Caco-2 (cell line): ENCODE data around the gene ELL. TPM values are rescaled to one million over a fixed set of nuclear protein-coding genes. Genes with fewer than 3 reads are reported as not detected.

ENCODE experiments used
- BruUV-seq: library from RNA; stranded (reverse); fragments of 400-500 nt; replicated peaks from 2 replicates; lab custom pipeline; 2021; lab: Mats Ljungman, UMichigan
- CTCF ChIA-PET: fragments of 300-600 bp; sonication (Branson Sonifier 250); formaldehyde crosslinking; loops from one replicate; lab custom pipeline; 2022; ENCODE audit warnings: antibody characterized with exemption; lab: Charles Lee
- POLR2A ChIA-PET: fragments of 300-600 bp; sonication (Branson Sonifier 250); formaldehyde crosslinking; loops from one replicate; lab custom pipeline; 2022; ENCODE audit warnings: antibody characterized with exemption; lab: Charles Lee
- DNase-seq, 2 experiments: peaks; one replicate each; pipeline versions ENCODE4 v3.0.0 to v3.0.0-alpha.2; 2020 to 2022
- H3K27me3 ChIP-seq: replicated peaks from 2 replicates; pipeline ENCODE4 v1.6.0; 2011; ENCODE audit warnings: low read length; ENCODE audit not compliant: control insufficient read depth, insufficient read depth
- H3K36me3 ChIP-seq: 2 replicates; pipeline ENCODE4 v1.5.1; 2011; ENCODE audit warnings: low read length; ENCODE audit not compliant: control insufficient read depth, insufficient read depth
- H3K4me1 ChIP-seq: fragments of 250-450 bp; sonication (Bioruptor Pico); 2 replicates; pipeline ENCODE4 v1.5.1; 2020; ENCODE audit warnings: mild to moderate bottlenecking
- H3K4me3 ChIP-seq: 2 replicates; pipeline ENCODE4 v1.5.1; 2011; ENCODE audit warnings: low read depth, mild to moderate bottlenecking, control low read depth, low read length
- H3K9me3 ChIP-seq: fragments of 250-450 bp; sonication (Bioruptor Pico); 2 replicates; pipeline ENCODE4 v1.5.1; 2020; ENCODE audit warnings: mild to moderate bottlenecking, moderate library complexity
- H3K27ac Mint-ChIP-seq: one replicate; pipeline ENCODE4 v1.8.0; 2022; ENCODE audit warnings: mixed read lengths; ENCODE audit not compliant: unreplicated experiment
- H3K27me3 Mint-ChIP-seq: one replicate; pipeline ENCODE4 v1.8.0; 2022; ENCODE audit warnings: mixed read lengths; ENCODE audit not compliant: insufficient read depth, unreplicated experiment
- H3K36me3 Mint-ChIP-seq: one replicate; pipeline ENCODE4 v1.8.0; 2022; ENCODE audit warnings: mild to moderate bottlenecking, mixed read lengths; ENCODE audit not compliant: insufficient read depth, unreplicated experiment
- H3K4me1 Mint-ChIP-seq: one replicate; pipeline ENCODE4 v1.8.0; 2022; ENCODE audit warnings: low read depth, mixed read lengths; ENCODE audit not compliant: unreplicated experiment
- H3K4me3 Mint-ChIP-seq: one replicate; pipeline ENCODE4 v1.8.0; 2022; ENCODE audit warnings: mild to moderate bottlenecking, moderate library complexity, mixed read lengths; ENCODE audit not compliant: unreplicated experiment
- H3K9me3 Mint-ChIP-seq: one replicate; pipeline ENCODE4 v1.8.0; 2022; ENCODE audit warnings: mixed read lengths; ENCODE audit not compliant: unreplicated experiment
- intact Hi-C: fragments of 100-400 bp; cut with micrococcal nuclease; formaldehyde crosslinking; loops from one replicate; pipeline ENCODE4 v1.10.0; 2022; ENCODE audit not compliant: unreplicated experiment
- total RNA-seq: library from RNA; stranded (reverse); gene quantifications from 2 replicates; pipeline ENCODE4 v1.2.3, GENCODE V29; 2022
- TF ChIP-seq, protein P1 (sequence below), 2 experiments: fragments of 200-600 bp in 1 of 2; IDR thresholded peaks; 1 replicate in 1 of 2; 2 replicates in 1 of 2; pipeline versions ENCODE4 v1.5.1 to v1.8.0; 2011 to 2022; ENCODE audit warnings: antibody characterized with exemption in 1 of 2, control low read depth in 1 of 2, inconsistent platforms in 1 of 2, low read depth in 1 of 2, low read length in 1 of 2, mild to moderate bottlenecking in 1 of 2, moderate library complexity in 1 of 2; ENCODE audit not compliant: insufficient read depth in 1 of 2, severe bottlenecking in 1 of 2, unreplicated experiment in 1 of 2

The ELL gene
- total RNA-seq, 1 experiment from 2014 or later = 12.1 TPM

DNA sequence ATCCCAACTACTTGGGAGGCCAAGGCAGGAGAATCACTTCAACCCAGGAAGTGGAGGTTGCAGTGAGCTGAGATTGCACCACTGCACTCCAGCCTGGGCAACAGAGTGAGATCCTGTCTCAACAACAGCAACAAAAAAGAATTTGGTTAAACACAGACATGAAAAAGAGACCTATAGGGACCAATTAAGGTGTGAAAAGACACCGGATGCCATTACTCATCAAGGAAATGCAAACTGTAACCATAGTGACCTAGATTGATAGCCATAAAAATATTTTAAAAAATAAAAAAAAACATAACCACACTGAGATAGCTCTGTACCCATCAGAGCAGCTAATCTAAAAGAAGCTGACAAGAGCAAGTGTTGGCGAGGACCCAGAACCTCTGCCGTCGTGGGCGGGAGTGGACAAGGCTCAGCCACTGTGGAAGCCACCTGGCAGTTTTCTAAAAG lies 46.8 kb downstream of the ELL start:
- ChIA-PET CTCF (no interaction called here), POLR2A (no interaction called here)
- peaks cover 7% of the 10 kb centered on the region for H3K4me1 ChIP-seq
- no peak for DNase-seq
- Mint-ChIP-seq H3K27ac (no peak overlapping the region), H3K4me1 (peaks cover 6% of the 10 kb centered on the region), H3K9me3 (no peaks in the 10 kb centered on the region), H3K27me3 (no peaks in the 10 kb centered on the region), H3K4me3 (no peak overlapping the region), H3K36me3 (peaks cover 5% of the 10 kb centered on the region)
- no peaks in the 10 kb centered on the region for H3K36me3 ChIP-seq
- H3K4me3 ChIP-seq = no peak overlapping the region
- intact Hi-C loops = loop anchor here (10.0 kb wide), 1 partner anchor 200 kb away; no protein-coding TSS in a partner anchor
- TF ChIP-seq, protein P1, sequence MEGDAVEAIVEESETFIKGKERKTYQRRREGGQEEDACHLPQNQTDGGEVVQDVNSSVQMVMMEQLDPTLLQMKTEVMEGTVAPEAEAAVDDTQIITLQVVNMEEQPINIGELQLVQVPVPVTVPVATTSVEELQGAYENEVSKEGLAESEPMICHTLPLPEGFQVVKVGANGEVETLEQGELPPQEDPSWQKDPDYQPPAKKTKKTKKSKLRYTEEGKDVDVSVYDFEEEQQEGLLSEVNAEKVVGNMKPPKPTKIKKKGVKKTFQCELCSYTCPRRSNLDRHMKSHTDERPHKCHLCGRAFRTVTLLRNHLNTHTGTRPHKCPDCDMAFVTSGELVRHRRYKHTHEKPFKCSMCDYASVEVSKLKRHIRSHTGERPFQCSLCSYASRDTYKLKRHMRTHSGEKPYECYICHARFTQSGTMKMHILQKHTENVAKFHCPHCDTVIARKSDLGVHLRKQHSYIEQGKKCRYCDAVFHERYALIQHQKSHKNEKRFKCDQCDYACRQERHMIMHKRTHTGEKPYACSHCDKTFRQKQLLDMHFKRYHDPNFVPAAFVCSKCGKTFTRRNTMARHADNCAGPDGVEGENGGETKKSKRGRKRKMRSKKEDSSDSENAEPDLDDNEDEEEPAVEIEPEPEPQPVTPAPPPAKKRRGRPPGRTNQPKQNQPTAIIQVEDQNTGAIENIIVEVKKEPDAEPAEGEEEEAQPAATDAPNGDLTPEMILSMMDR (IDR thresholded peaks at IDR 0.05; ENCODE audit: insufficient read depth in 1 of 2, low read depth in 1 of 2, low read length in 1 of 2, severe bottlenecking in 1 of 2, unreplicated experiment in 1 of 2) = no peak
- no peaks in the 10 kb centered on the region for H3K27me3 ChIP-seq
- H3K9me3 ChIP-seq = no peaks in the 10 kb centered on the region
- no TSS peak for BruUV-seq

DNA sequence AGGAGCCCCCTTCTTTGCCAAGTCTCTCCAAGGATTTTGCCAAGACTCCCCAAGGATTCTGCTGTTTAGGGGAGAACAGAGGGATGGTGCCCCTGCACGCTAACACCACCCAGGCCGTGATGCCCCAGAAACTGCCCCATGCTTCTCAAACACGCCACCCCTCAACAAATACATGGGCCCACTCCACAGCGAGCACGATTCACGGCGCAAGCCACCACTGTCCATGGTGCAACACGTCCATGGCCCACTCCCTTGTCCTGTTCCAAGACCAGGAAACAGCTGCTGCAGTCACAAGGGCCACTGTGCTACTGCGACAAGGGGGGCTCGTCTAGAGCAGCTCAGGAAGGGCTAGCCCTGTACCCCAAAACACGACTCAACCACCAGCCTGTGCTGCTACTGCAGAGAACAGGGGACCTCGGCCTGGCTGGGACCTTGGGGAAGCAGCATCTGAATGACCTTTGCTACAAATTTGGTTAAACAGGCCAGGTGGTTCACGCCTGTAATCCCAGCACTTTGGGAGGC lies 47.4 kb downstream of the ELL start:
- intact Hi-C loops = loop anchor here (10.0 kb wide), 1 partner anchor 200 kb away; no protein-coding TSS in a partner anchor
- no peak for DNase-seq
- Histone ChIP-seq H3K9me3 (no peaks in the 10 kb centered on the region), H3K4me1 (peaks cover 13% of the 10 kb centered on the region), H3K36me3 (no peaks in the 10 kb centered on the region), H3K27me3 (no peaks in the 10 kb centered on the region), H3K4me3 (no peak overlapping the region)
- H3K4me1 Mint-ChIP-seq = peaks cover 6% of the 10 kb centered on the region
- H3K9me3 Mint-ChIP-seq = no peaks in the 10 kb centered on the region
- H3K27me3 Mint-ChIP-seq = no peaks in the 10 kb centered on the region
- POLR2A ChIA-PET = no interaction called here
- BruUV-seq = no TSS peak
- TF ChIP-seq, protein P1 (IDR thresholded peaks at IDR 0.05; ENCODE audit: insufficient read depth in 1 of 2, low read depth in 1 of 2, low read length in 1 of 2, severe bottlenecking in 1 of 2, unreplicated experiment in 1 of 2) = no peak
- H3K27ac Mint-ChIP-seq = no peak overlapping the region
- no peaks in the 10 kb centered on the region for H3K36me3 Mint-ChIP-seq
- CTCF ChIA-PET = no interaction called here
- H3K4me3 Mint-ChIP-seq = no peak overlapping the region

DNA sequence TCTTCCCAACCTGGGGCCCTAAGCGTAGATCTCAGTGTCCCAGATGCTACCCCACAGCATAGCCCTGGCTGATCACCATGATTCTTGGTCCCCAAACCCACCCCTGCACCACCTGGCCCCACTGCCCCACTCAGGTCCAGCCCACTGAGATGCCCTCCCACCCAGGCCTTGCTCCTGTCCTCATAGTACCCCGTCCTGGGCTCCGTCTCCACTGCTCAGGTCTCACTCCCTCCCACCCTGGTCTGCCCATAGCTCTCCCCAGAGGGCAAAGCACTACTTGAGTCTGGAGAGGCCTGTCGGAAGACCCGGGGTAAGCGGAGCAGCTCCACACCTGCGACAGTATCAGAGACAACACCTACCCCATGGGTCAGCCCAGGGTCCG lies 48.2 kb downstream of the ELL start:
- no peaks in the 10 kb centered on the region for H3K27me3 Mint-ChIP-seq
- no peak overlapping the region for H3K27ac Mint-ChIP-seq
- no peaks in the 10 kb centered on the region for H3K9me3 Mint-ChIP-seq
- no peak overlapping the region for H3K4me3 ChIP-seq
- intact Hi-C loops = loop anchor here (10.0 kb wide), 1 partner anchor 201 kb away; no protein-coding TSS in a partner anchor
- no peak for DNase-seq
- CTCF ChIA-PET = interaction anchor here (1.2 kb wide), 1 partner anchor 15 kb away, joined by 3 read pairs; no protein-coding TSS in a partner anchor
- no peaks in the 10 kb centered on the region for H3K36me3 Mint-ChIP-seq
- H3K4me3 Mint-ChIP-seq = no peak overlapping the region
- H3K9me3 ChIP-seq = no peaks in the 10 kb centered on the region
- peaks cover 20% of the 10 kb centered on the region for H3K4me1 ChIP-seq
- H3K36me3 ChIP-seq = no peaks in the 10 kb centered on the region
- TF ChIP-seq, protein P1 (IDR thresholded peaks at IDR 0.05; ENCODE audit: insufficient read depth in 1 of 2, low read depth in 1 of 2, low read length in 1 of 2, severe bottlenecking in 1 of 2, unreplicated experiment in 1 of 2) = no peak
- H3K4me1 Mint-ChIP-seq = peaks cover 10% of the 10 kb centered on the region
- BruUV-seq = no TSS peak
- H3K27me3 ChIP-seq = no peaks in the 10 kb centered on the region
- POLR2A ChIA-PET = no interaction called here
